Amygdala (tissue), 56 donors: Measurements from ENCODE around the gene ATAD3A.

Experiments used
- DNase-seq, 56 donors: peaks; one replicate each; lab custom pipeline; 2025; lab: John Stamatoyannopoulos, UW

ATAD3A gene

DNA sequence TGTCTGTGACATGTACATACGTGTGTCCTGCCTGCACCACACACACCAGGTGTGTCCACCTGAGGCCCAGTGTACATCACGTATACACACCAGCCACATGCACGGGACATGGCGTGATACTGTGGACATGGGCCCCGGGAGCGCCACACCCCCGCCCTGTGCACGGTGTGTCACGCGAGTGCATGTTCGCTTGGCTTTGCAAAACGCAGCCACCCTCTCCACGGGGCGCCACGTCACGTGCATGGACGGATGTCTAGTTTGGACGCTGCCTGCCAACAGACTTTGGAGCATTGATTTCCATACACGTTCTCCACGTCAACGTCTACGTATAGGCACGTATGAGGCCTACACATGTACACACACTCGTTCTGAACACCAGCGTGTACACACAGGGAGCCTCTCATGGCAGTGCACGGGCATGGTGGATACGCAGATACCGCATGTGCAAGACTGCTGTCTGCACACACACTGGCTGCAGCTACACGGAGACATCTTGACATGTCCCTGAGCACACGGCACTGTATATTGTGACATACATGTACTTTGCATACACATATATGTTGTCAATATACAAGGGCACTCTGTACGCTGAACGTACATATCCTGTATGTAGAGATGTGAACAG lies 25.8 kb downstream of the ATAD3A start:
- DNase-seq = no peak

DNA sequence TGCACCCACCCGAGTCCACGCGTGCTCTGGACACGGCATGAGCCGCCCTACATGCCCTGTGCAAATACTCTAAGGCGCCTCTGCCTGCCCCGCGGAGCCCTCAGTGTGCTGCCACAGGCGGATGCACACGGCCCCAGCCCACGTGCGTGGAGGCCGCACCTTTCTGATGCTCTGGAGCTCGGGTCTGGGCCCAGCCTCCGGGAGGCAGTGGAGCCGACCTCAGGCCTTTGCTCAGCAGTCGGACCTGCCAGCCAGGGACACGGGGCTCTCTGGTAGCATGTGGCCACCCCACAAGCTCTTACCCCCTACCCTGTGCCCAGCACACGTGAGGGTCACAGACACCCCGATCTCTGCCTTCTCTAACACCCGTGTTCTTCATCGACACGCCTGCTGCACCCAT lies 26.4 kb downstream of the ATAD3A start:
- no peak for DNase-seq

DNA sequence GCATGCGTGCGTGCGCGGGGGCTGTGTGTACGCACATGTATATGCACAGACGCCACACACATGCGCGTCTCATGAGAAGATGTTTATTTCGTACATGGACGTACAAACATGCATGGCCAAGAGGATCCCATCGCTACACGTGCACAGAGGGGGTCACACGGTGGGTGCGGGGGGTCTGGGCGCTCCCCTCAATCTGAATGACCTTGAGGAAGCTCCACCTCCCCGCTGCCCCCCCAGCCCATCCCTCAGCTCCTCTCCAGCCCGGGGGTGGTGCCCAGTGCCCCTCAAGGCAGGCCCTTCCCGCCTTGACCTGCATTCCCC lies 27.0 kb downstream of the ATAD3A start:
- DNase-seq = no peak

DNA sequence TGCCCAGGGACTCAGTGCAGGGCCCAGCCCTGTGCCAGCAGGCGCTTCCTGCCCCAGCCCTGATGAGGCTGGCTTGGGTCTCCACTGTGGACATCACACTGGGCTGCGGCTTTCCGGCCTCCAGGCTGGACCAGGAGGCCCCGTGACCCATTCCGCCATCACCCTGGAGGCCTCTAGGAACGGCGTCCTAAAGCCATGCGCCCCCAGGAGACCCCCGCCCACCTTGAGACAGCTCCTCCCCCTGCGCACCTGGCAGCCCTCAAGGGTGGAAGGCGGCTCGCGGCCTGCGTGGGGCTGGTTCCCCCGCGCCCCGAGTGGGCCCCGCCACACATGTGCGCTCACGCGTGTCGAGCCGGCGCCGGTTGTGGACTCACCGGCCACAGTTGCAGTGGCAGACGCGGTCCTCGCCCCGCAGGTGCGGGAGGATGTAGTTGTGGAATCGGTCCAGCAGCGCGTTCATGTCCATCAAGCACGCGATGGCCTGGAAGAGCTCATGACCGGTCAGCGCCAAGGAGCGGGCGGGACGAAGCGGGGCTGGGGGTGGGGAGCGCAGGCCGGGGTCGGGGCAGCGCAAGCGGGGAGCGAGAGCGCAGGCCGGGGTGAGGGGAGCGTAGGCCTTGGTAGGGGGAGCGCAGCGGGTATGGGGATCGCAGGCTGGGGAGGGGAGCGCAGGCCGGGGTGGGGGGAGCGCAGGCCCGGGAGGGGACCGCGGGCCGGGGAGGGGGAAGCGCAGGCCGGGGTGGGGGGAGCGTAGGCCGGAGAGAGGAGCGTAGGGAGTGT lies 27.5 kb downstream of the ATAD3A start:
- peak in 11 of 56 donors; percentile 7 to 63 (median 20) for DNase-seq

DNA sequence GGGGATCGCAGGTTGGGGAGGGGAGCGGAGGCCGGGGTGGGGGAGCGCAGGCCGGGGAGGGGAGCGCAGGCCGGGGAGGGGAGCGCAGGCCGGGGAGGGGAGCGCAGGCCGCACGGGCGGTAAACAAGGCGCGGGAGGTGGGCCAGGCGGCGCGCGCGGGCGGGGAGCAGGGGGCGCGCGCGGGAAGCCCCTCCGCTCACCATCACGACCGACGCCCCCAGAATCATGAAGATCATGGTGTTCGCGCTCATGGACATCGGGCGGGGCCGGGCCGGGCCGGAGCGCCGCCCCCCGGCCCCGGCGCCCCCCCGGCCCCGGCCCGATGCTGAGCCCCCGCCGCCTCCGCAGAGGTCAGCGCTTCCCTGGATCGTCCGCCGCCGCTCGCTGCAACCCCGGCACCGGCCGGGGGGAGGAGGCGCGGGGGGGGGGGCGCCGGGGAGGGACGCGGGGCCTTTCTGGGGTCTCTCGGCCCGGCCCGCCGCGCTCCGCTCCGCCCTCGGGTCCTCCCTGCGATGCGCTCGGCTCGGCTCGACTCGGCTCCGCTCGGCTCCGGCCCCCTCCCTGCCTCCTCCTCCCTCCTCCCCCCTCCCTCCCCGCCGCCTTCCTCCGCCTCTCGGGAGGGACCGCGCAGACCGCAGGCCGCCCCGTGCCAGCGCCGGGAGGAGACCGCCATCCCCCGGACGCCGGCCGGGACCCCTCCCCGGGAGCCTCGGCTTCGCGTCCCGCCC lies 28.3 kb downstream of the ATAD3A start, which contains the start of gene TMEM240:
TMEM240 (minus strand) TSS at position 535 of the 728 bp plus-strand sequence; CDS start at position 257, 278 bp downstream.
- peak in 51 of 56 donors; percentile 12 to 83 (median 64) for DNase-seq

DNA sequence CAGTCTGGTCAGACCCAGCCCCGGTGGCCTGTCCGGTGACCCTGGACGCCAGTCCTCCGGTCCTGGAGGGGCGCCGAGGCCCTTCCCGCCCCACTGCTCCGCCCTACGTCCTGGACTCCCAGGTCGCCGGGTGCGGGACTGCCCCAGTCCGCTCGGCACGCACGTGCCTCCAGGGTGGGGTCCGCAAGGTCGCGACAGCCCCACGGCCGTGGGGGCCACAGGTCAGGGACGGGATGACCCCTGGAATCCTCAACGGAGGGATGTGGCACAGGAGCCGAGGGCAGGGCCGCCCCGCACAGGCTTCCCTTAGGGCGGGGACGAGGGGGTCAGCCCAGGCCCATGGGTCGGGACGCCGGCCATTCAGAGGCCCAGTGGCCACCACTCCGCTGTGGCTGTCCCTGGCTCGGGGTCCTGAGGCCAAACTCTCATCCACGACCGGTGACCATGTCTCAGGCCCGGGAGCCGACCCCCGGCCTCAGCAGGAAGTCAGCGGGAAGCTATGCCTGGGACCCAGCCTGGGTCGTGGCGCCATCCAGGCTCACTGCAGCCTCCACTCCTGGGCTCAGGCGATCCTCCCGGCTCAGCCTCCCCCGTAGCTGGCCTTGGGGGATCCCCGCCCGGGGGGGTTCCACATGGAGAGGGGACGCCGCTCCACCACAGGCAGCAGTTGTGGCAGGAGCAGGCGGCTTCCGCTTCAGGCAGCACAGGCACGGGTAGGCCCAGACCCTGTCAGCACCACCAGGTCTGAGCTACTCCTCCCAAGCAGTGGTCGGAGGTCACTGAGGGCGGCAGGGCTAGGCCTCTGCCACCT lies 29.1 kb downstream of the ATAD3A start:
- DNase-seq = no peak

DNA sequence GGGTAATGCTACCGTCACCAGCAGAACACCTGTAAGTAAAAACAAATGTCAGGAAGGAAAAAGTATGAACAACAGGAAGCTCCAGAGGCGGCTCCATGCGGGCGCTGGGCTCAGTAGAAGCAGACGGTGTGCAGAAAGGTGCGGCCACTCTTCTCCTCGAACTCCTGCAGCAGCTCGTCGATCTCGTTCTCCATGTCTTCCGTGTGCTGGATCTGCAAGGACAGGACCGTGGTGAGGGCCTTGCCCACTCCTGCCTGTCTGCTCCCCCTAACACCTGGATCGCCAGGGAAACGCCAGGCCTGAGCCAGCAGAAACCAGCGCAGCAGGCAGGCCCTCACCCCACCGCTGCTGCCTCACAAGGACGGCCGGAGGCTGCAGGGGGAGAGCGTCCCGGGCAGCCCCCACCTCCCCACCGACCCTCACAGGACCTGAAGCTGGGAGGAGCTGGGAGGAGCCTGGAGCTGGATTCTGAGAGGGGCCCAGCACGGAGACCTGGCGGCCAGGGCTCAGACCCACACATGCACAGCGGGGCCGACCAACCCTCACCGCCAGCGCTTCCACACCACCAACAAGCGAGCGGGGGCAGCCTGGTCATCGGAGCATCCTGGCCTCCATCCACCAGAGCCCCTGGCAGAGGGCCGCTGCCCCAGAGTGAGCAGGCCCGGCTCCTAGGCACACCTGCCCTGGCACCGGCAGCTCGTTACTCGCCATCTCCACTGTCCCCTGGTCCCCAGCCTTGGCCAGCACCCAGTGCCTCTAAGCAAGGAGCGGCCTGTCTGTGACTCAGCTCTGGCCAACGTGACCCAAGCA lies 30.2 kb downstream of the ATAD3A start:
- no peak for DNase-seq

DNA sequence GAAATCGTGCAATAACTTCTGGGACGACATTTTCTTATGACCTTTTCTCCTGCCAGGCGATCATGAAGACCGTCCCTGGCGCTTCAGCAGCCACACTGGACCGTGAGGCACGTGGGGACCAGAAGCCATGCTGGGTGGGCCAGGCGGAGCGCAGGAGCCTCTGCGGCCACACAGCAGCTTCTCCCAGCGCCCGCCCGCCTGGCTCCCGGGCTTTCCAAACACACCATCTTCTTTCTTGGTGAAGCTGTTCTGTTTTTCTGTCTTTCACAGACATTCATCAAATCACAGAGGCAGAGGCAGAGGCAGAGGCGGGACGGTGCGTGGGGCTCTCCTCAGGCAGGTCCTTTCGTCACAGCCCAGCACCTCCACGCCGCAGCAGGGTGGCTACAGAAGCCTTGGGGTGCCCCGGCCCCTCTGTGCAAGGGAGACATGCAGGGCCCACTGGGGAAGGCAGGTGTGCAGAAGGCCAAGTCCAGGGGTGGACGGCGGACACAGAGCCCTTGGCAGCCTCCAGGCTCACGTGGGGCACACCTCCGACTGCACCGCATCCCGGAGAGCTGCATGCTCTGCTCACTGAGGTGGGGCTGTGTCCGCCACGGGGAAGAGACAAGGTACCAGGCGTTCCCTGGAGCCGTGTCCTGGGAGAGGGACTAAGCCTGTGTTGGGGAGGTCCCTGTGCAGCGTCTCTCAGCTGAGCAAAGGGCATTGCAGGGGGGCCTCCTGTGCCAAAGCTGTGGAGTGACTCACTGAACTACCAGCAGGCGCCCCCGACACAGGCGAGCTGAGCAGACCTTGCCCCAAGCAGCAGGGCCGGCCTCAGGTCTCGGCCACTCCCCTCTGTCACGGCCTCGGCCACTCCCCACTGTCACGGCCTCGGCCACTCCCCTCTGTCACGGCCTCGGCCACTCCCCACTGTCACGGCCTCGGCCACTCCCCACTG lies 31.1 kb downstream of the ATAD3A start:
- DNase-seq = no peak

DNA sequence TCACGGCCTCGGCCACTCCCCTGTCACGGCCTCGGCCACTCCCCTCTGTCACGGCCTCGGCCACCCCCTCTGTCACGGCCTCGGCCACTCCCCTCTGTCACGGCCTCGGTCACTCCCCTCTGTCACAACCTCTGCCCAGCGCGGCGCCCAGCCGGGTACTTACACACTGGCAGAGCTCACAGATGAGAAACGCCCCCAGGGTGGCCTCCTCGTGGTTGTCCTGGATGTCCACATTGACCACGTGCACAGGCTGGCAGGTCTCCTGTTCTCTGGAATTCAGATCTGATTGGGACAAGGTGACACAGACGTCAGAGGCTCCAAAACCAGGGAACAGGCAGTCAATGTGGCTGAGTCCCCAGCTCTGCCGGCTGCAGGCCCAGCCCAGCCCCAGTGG lies 31.7 kb downstream of the ATAD3A start:
- no peak for DNase-seq

DNA sequence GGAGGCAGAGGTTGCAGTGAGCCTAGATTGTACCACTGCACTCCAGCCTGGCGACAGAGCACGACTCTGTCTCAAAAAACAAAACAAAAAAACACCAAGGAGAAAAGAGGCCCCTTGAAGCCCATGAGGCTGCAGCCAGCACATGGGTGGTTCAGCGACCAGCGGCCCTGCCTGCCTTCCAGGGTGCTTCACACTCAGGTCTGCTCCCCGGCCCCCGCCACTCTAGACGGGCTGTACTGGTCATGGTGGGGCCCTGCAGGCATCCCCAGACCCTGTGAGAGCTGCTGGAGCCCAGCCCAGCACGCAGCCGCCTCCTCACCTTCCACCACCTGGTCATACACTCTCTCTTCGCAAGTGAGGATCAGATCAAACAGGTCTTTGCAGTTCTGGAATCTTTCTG lies 32.6 kb downstream of the ATAD3A start:
- DNase-seq = no peak

DNA sequence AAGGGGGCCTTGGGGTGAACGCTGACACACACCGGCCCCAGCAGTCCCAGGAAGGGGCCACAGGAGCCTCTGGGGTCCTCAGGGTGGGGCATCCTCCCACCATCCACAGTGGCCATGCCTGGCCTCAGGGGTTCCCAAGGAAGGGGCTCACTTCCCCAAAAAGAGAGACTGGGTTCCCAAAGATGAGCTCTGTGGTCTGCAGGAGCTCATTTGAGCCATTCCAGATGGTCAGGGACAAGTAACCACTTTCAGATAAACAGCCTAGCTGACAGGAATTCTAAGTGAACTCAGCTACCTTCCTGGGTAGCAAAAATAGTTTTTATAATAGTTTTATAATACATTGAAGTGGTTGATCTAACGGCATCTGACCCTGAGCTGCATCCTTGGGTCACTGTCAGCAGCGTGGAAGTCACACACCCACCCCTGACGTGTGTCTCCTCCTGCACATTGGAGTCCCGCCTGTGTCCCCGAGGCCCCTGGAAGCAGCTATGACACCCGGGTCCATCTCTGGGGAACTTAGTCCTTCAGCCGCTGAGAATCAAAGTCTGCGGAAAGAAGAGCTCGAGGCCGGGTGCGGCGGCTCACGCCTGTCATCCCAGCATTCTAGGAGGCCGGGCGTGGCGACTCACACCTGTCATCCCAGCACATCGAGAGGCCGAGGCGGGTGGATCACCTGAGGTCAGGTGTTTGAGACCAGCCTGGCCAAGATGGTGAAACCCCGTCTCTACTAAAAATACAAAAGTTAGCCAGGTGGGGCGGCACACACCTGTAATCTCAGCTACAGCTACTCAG lies 34.2 kb downstream of the ATAD3A start:
- DNase-seq = no peak

DNA sequence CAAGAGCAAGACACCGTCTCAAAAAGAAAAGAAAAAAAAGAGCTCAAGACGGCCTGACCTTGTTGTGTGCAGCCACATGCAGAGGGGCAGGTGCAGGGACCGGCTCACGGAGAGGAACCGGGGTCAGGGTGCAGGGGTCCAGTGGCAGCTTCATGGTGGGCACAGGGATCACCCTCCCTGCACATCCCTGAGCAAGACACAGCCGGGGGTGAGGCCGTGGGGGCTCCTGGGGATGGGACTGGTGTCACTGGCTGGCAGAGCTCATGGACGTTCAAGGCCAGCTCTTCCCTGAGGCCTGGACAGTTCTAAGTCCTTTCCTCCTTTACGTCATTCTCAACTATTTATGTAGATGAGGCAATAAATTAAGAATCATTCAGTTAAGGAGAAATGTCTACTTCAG lies 35.0 kb downstream of the ATAD3A start:
- DNase-seq = no peak

DNA sequence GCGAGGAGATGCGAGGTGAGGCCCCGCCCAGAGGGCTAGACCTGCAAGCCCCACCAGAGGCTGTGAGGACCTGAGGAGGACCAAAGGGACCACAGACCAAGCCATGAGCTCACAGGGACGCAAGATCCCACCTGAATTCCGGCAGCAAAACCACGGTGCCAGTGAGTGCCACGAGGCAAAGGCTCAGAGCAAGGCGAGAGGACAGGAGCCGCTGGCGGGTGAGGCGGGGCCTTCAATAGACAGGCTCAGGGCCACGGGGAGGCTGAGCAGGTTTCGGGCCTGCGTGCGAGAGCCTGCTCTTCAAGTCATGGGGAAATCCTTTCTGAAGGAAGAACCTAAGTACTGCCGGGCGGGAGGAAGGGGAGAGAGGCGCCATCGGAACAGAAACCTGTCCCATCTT lies 35.5 kb downstream of the ATAD3A start:
- DNase-seq = no peak

DNA sequence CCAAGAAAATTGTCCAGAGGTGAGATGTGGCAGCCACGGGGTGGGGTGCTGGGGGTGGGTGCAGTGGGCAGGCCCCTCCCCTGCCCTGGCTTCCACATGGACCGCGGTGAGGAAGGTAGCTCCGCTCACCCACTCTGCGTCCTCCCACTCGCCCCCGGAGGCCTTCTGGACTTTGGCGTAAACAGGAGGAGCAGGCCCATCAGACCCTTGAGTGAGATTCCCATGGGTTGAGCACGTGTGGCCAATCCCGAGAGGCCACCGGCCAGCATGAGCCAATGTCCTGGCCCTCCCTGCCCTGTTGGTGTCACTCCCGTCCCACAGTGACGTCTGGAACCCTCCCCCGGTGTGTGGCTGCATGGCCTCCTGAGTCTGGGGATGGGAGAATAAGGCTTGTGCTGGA lies 36.6 kb downstream of the ATAD3A start:
- no peak for DNase-seq

DNA sequence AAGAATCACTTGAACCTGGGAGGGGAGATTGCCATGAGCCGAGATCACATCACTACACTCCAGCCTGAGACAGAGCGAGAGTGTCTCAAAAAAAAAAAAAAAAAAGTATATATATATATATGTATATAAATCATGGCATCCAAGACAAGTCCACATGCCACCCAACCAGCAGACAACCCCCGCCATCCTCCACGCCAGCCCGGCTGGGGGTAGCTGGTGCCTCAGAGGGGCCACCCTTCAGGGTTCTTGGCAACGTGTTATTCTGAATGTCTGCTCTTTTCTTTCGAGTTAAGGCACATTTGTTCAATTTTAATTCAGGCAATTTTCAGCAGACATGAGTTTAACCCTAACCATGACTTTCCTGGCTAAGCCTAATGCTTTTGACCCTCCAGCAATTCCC lies 38.1 kb downstream of the ATAD3A start:
- DNase-seq = no peak

DNA sequence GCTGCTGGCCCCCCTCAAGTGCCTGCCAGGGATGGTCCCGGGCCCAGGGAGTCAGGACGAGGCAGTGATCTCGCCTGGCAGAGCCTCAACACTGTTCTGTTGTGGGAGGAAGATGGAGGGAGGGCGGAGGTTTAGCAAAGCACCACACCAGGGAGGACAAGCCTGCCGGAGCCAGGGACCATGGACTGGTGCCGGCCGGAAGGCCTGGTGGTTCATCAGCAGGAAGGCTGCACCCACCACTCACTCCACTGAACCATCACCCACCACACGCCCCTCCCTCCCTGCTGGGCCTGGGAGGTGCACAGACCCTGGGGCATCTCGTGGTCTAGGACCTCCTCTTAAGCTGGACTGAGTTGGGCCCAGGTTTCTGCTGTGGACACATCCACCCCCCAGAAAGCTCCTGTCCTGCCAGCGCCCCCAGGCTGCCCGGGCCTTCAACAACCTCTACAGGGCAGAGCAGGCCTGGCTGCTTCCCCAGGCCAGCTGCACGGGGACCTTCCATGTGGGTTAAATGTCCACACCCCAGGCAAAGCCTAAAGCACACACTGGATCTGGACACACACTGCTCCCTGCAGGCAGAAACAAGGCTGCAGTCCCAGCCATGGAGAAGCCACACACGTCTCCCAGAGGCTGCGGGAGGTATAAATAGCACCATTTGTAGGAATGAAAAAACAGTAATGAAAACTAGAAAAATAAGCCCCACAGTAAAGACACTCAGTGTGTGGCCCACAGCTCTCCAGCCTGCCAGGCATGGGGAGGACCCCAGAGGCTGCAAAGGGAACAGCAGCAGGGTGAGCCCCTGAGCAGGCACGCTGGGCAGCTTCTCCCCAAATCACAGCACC lies 38.9 kb downstream of the ATAD3A start:
- DNase-seq = peak in 21 of 56 donors; percentile 11 to 59 (median 35)
